Tibial nerve (tissue), 4 donors: ENCODE measurements around the gene MINPP1. TPM values are rescaled to one million over a fixed set of nuclear protein-coding genes. Genes with fewer than 3 reads are reported as not detected.

ENCODE experiments used
- DNase-seq, 2 donors: peaks; one replicate each; pipeline ENCODE4 v3.0.0-alpha.2; 2019; ENCODE audit warnings: low spot score in 2 of 2
- H3K27ac ChIP-seq, 4 donors: fragments of 200-600 bp; sonication (generic) in 3 of 4; one replicate each; pipeline ENCODE4 v1.5.1; 2017 to 2019; ENCODE audit warnings: mild to moderate bottlenecking in 1 of 4
- H3K27me3 ChIP-seq, 2 donors: fragments of 200-600 bp; sonication (generic) in 1 of 2; one replicate each; pipeline versions ENCODE4 v1.5.1 to v1.6.0; 2017 to 2019
- H3K36me3 ChIP-seq, 3 donors: fragments of 200-600 bp; sonication (generic); one replicate each; pipeline ENCODE4 v1.5.1; 2018 to 2019
- H3K4me1 ChIP-seq, 4 donors: fragments of 200-600 bp; sonication (generic) in 3 of 4; one replicate each; pipeline ENCODE4 v1.5.1; 2017 to 2019
- H3K4me3 ChIP-seq, 4 donors: fragments of 200-600 bp; sonication (generic) in 3 of 4; one replicate each; pipeline ENCODE4 v1.5.1; 2017 to 2019; ENCODE audit warnings: mild to moderate bottlenecking in 1 of 4, moderate library complexity in 1 of 4
- H3K9me3 ChIP-seq, 4 donors: fragments of 200-600 bp; sonication (generic) in 3 of 4; one replicate each; pipeline ENCODE4 v1.5.1; 2017 to 2019
- CTCF ChIP-seq, 5 experiments: fragments of 200-600 bp in 3 of 5; fragments of 450-650 bp in 2 of 5; sonication (generic) in 3 of 5; IDR thresholded peaks; one replicate each; pipeline ENCODE4 v1.5.1; 2016 to 2019; ENCODE audit warnings: antibody characterized with exemption in 5 of 5, mild to moderate bottlenecking in 3 of 5, moderate library complexity in 2 of 5
- EP300 ChIP-seq, 2 donors: sonication (generic); formaldehyde crosslinking; IDR thresholded peaks; one replicate each; pipeline ENCODE4 v1.6.1; 2017; ENCODE audit warnings: antibody characterized with exemption in 2 of 2, mild to moderate bottlenecking in 1 of 2
- POLR2A ChIP-seq, 2 donors: fragments of 450-650 bp; IDR thresholded peaks; one replicate each; pipeline ENCODE4 v1.6.1; 2017; ENCODE audit warnings: antibody characterized with exemption in 2 of 2, mild to moderate bottlenecking in 2 of 2, moderate library complexity in 2 of 2
- WGBS, 2 donors: methylation state at CpG; one replicate each; pipeline ENCODE4 v1.1.5; 2018; 5-methylcytosine and 5-hydroxymethylcytosine counted together
- total RNA-seq, 4 donors: library from RNA; depleted of rRNA; stranded (reverse); fragments of >200 nt; gene quantifications; one replicate each; pipeline ENCODE4 v1.1.0, GENCODE V29; 2016

MINPP1 gene
- total RNA-seq, 4 donors from 2014 or later: 11.1 to 18.8 (median 13.5) TPM

- no peaks in the 10 kb centered on the region for H3K27me3 ChIP-seq
- WGBS, 2 donors: 64 to 72% methylated on average over 3 of the region's 3 CpGs
These were observed 54.7 kb downstream of the MINPP1 start for GRCh38 chr10:87559392-87559791.

GRCh38 chr10:87560495-87561129 lies 55.9 kb downstream of the MINPP1 start:
- Histone ChIP-seq H3K27me3 (no peaks in the 10 kb centered on the region), H3K9me3 (peaks cover 0 to 17% (median 1%) of the 10 kb centered on the region in 4 donors), H3K27ac (no peak overlapping the region), H3K36me3 (no peaks in the 10 kb centered on the region), H3K4me3 (no peak overlapping the region), H3K4me1 (no peaks in the 10 kb centered on the region)
- no peak for DNase-seq
- TF ChIP-seq POLR2A (IDR thresholded peaks at IDR 0.05) (no peak), EP300 (IDR thresholded peaks at IDR 0.05) (no peak), CTCF (IDR thresholded peaks at IDR 0.05) (no peak)
- WGBS, 2 donors: 77 to 78% methylated on average over 5 of the region's 5 CpGs

More at GRCh38 chr10:87559392-87559791, 54.7 kb downstream of the MINPP1 start:
- no peak for DNase-seq
- Histone ChIP-seq H3K9me3 (peaks cover 0 to 9% (median 0%) of the 10 kb centered on the region in 4 donors), H3K27ac (no peak overlapping the region), H3K4me3 (no peak overlapping the region), H3K36me3 (no peaks in the 10 kb centered on the region), H3K4me1 (no peaks in the 10 kb centered on the region)
- no peak for TF ChIP-seq POLR2A (IDR thresholded peaks at IDR 0.05)

- no peaks in the 10 kb centered on the region for H3K27me3 ChIP-seq
- WGBS, 2 donors: 93 to 96% methylated on average over 9 of the region's 9 CpGs
- TF ChIP-seq POLR2A (IDR thresholded peaks at IDR 0.05) (no peak), EP300 (IDR thresholded peaks at IDR 0.05) (no peak), CTCF (IDR thresholded peaks at IDR 0.05) (no peak)
- no peak for DNase-seq
- no peak overlapping the region for H3K4me3 ChIP-seq
- no peaks in the 10 kb centered on the region for H3K4me1 ChIP-seq
- H3K36me3 ChIP-seq: no peaks in the 10 kb centered on the region
- H3K9me3 ChIP-seq: peaks cover 0 to 32% (median 1%) of the 10 kb centered on the region in 4 donors
- no peak overlapping the region for H3K27ac ChIP-seq
These were observed 58.1 kb downstream of the MINPP1 start for GRCh38 chr10:87562750-87563149.

- H3K4me3 ChIP-seq: no peak overlapping the region
- H3K27me3 ChIP-seq: no peaks in the 10 kb centered on the region
- no peaks in the 10 kb centered on the region for H3K36me3 ChIP-seq
- no peak overlapping the region for H3K27ac ChIP-seq
- H3K4me1 ChIP-seq: no peaks in the 10 kb centered on the region
- TF ChIP-seq POLR2A (IDR thresholded peaks at IDR 0.05) (no peak), CTCF (IDR thresholded peaks at IDR 0.05) (no peak), EP300 (IDR thresholded peaks at IDR 0.05) (no peak)
- no peak for DNase-seq
- H3K9me3 ChIP-seq: peaks cover 0 to 36% (median 1%) of the 10 kb centered on the region in 4 donors
These were observed 60.3 kb downstream of the MINPP1 start for GRCh38 chr10:87565010-87565409.

- peaks cover 0 to 13% (median 0%) of the 10 kb centered on the region in 4 donors for H3K4me1 ChIP-seq
- DNase-seq: no peak
- TF ChIP-seq EP300 (IDR thresholded peaks at IDR 0.05) (no peak), CTCF (IDR thresholded peaks at IDR 0.05) (no peak), POLR2A (IDR thresholded peaks at IDR 0.05) (no peak)
- peaks cover 0 to 11% (median 2%) of the 10 kb centered on the region in 4 donors for H3K9me3 ChIP-seq
- WGBS, 2 donors: 95% methylated on average over 3 of the region's 3 CpGs
- no peak overlapping the region for H3K27ac ChIP-seq
- H3K27me3 ChIP-seq: no peaks in the 10 kb centered on the region
- H3K4me3 ChIP-seq: no peak overlapping the region
- H3K36me3 ChIP-seq: no peaks in the 10 kb centered on the region
These were observed 71.2 kb downstream of the MINPP1 start for GRCh38 chr10:87575851-87576250.
